ENCODE data around the gene SKI. TPM values are rescaled to one million over a fixed set of nuclear protein-coding genes. Genes with fewer than 3 reads are reported as not detected.

The SKI gene
- total and polyA plus RNA-seq, 9 of the 15 experiments (the other 6 are each of a cell fraction or from before 2014, with no cell fraction given), result 0.10 to 60.5 (median 4.6) TPM

GRCh38 chr1:2212532-2213491 is 15.3 kb upstream of the SKI start (continued):
- TF ChIP-seq HNRNPH1 (optimal IDR thresholded peaks at IDR 0.05; ENCODE audit: low read depth, low read length) (no peak), TAF9B (IDR thresholded peaks at IDR 0.05; ENCODE audit: partially characterized antibody) (no peak), RHOXF2B (CRISPR knock-in tag; conservative IDR thresholded peaks at IDR 0.05) (no peak), RBM34 (IDR thresholded peaks at IDR 0.05; ENCODE audit: borderline replicate concordance, insufficient read depth, low read length) (no peak), CHD7 (IDR thresholded peaks at IDR 0.05; ENCODE audit: low read depth, low read length) (no peak), TEAD1 (CRISPR knock-in tag; IDR thresholded peaks at IDR 0.05) (peak in 1 of 2 experiments; percentile 90; a peak in 2 of 4 replicates), SREBF1 (IDR thresholded peaks at IDR 0.05; ENCODE audit: borderline replicate concordance, low read depth, low read length) (no peak), ZBTB12 (CRISPR knock-in tag; IDR thresholded peaks at IDR 0.05) (no peak), ZNF134 (CRISPR knock-in tag; conservative IDR thresholded peaks at IDR 0.05) (no peak), ZNF583 (CRISPR knock-in tag; IDR thresholded peaks at IDR 0.05) (0 out of 2 replicates have a peak, but pooled peaks have one; percentile 45), ZNF175 (CRISPR knock-in tag; IDR thresholded peaks at IDR 0.05; ENCODE audit: low read depth) (no peak), FOXJ3 (CRISPR knock-in tag; IDR thresholded peaks at IDR 0.05) (peak; percentile 79)
- TF ChIP-seq, protein P1, sequence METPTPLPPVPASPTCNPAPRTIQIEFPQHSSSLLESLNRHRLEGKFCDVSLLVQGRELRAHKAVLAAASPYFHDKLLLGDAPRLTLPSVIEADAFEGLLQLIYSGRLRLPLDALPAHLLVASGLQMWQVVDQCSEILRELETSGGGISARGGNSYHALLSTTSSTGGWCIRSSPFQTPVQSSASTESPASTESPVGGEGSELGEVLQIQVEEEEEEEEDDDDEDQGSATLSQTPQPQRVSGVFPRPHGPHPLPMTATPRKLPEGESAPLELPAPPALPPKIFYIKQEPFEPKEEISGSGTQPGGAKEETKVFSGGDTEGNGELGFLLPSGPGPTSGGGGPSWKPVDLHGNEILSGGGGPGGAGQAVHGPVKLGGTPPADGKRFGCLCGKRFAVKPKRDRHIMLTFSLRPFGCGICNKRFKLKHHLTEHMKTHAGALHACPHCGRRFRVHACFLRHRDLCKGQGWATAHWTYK (CRISPR knock-in tag; IDR thresholded peaks at IDR 0.05), result peak; percentile 99

Measured in K562 (cell line).